Ishikawa (cell line): Measurements from ENCODE around the gene TFF3.

Experiments
- CREB1 ChIP-seq: IDR thresholded peaks from 2 replicates; pipeline ENCODE4 v1.6.1; 2012; ENCODE audit warnings: low read depth
- EGR1 ChIP-seq: IDR thresholded peaks from 2 replicates; pipeline ENCODE4 v1.6.1; 2012
- EP300 ChIP-seq: IDR thresholded peaks from 2 replicates; pipeline ENCODE4 v1.6.1; 2012; ENCODE audit warnings: borderline replicate concordance
- FOXM1 ChIP-seq: IDR thresholded peaks from 2 replicates; pipeline ENCODE4 v1.6.1; 2012; ENCODE audit warnings: low read depth, borderline replicate concordance
- MAX ChIP-seq: IDR thresholded peaks from 2 replicates; pipeline ENCODE4 v1.6.1; 2012
- NFIC ChIP-seq: IDR thresholded peaks from 2 replicates; pipeline ENCODE4 v1.6.1; 2012
- REST ChIP-seq: IDR thresholded peaks from 2 replicates; pipeline ENCODE4 v1.6.1; 2012; ENCODE audit warnings: low read depth, mild to moderate bottlenecking
- TAF1 ChIP-seq: IDR thresholded peaks from 2 replicates; pipeline ENCODE4 v1.6.1; 2012; ENCODE audit warnings: low read depth, mild to moderate bottlenecking
- TEAD4 ChIP-seq: IDR thresholded peaks from 2 replicates; pipeline ENCODE4 v1.6.1; 2012
- USF1 ChIP-seq: IDR thresholded peaks from 2 replicates; pipeline ENCODE4 v1.6.1; 2012

GRCh38 chr21:42280356-42281180, 34.6 kb downstream of the TFF3 start:
- TF ChIP-seq EP300 (no peak), TAF1 (no peak), TEAD4 (no peak), REST (no peak), MAX (no peak), EGR1 (no peak), FOXM1 (no peak), NFIC (no peak), CREB1 (no peak), USF1 (no peak)
